OCI-LY3 (cell line): ENCODE data around the gene RBM14.

Experiments
- CTCF ChIP-seq: fragments of 200-600, 300-600 bp; sonication (generic); IDR thresholded peaks from 2 replicates; pipeline ENCODE4 v1.5.1; 2014; ENCODE audit warnings: antibody characterized with exemption, low read length, low read depth
- EZH2phosphoT487 ChIP-seq: fragments of 200-600 bp; shearing (Covaris generic); IDR thresholded peaks from 2 replicates; pipeline ENCODE4 v1.6.1; 2018; ENCODE audit warnings: antibody characterized with exemption, mixed run types, low read depth

GRCh38 chr11:66625041-66625751, 8.8 kb downstream of the RBM14 start:
- TF ChIP-seq CTCF (no peak), EZH2phosphoT487 (no peak)
